OCI-LY1 (cell line): ENCODE measurements around the gene CARMIL1.

ENCODE experiments used
- H2AFZ ChIP-seq: fragments of 200-600 bp; sonication (generic), shearing (Covaris generic); 2 replicates; pipeline ENCODE4 v1.6.0; 2014; ENCODE audit warnings: antibody characterized with exemption, mild to moderate bottlenecking, low read length
- H3F3A ChIP-seq: fragments of 200-600 bp; sonication (generic), shearing (Covaris generic); 2 replicates; pipeline ENCODE4 v1.6.0; 2014; ENCODE audit warnings: mild to moderate bottlenecking, antibody characterized with exemption, low read length, moderate library complexity; ENCODE audit not compliant: insufficient read depth
- H3K27ac ChIP-seq: fragments of 200-600 bp; sonication (generic); 2 replicates; pipeline ENCODE4 v1.5.1; 2014; ENCODE audit warnings: low read length, mixed run types, mild to moderate bottlenecking, low read depth; ENCODE audit not compliant: poor library complexity, severe bottlenecking
- H3K27me3 ChIP-seq: fragments of 200-600 bp; sonication (generic); 2 replicates; pipeline ENCODE4 v1.6.0; 2014; ENCODE audit warnings: antibody characterized with exemption, mild to moderate bottlenecking, low read length, moderate library complexity; ENCODE audit not compliant: insufficient read depth
- H3K36me3 ChIP-seq: fragments of 200-600 bp; sonication (generic); 2 replicates; pipeline ENCODE4 v1.6.1; 2014; ENCODE audit warnings: mild to moderate bottlenecking, antibody characterized with exemption, low read length, moderate library complexity, mixed read lengths; ENCODE audit not compliant: insufficient read depth
- H3K4me1 ChIP-seq: fragments of 200-600 bp; sonication (generic); 2 replicates; pipeline ENCODE4 v1.5.1; 2014; ENCODE audit warnings: mild to moderate bottlenecking, low read length, moderate library complexity; ENCODE audit not compliant: insufficient read depth, severe bottlenecking
- H3K4me2 ChIP-seq: fragments of 200-600 bp; sonication (generic), shearing (Covaris generic); 2 replicates; pipeline ENCODE4 v1.6.1; 2014; ENCODE audit warnings: low read length
- H3K4me3 ChIP-seq: fragments of 200-600 bp; sonication (generic); 2 replicates; pipeline ENCODE4 v1.5.1; 2014; ENCODE audit warnings: low read length, low read depth, mild to moderate bottlenecking, mixed read lengths; ENCODE audit not compliant: poor library complexity, severe bottlenecking
- H3K79me2 ChIP-seq: fragments of 200-600 bp; shearing (Covaris generic); 2 replicates; pipeline ENCODE4 v1.6.1; 2016; ENCODE audit warnings: mixed run types, low read length, mixed read lengths; ENCODE audit not compliant: insufficient read depth
- H3K9ac ChIP-seq: fragments of 200-600 bp; sonication (generic), shearing (Covaris generic); 2 replicates; pipeline ENCODE4 v1.6.1; 2014; ENCODE audit warnings: mild to moderate bottlenecking, low read length, mixed read lengths
- H3K9me2 ChIP-seq: fragments of 200-600 bp; sonication (generic), shearing (Covaris generic); 2 replicates; pipeline ENCODE4 v1.6.1; 2014; ENCODE audit warnings: low read depth, mild to moderate bottlenecking, low read length, mixed read lengths
- H3K9me3 ChIP-seq: fragments of 200-600 bp; shearing (Covaris generic); 2 replicates; pipeline ENCODE4 v1.6.1; 2014; ENCODE audit warnings: low read length, mixed read lengths
- H4K20me1 ChIP-seq: fragments of 200-600 bp; sonication (generic), shearing (Covaris generic); 2 replicates; pipeline ENCODE4 v1.6.0; 2016; ENCODE audit warnings: mild to moderate bottlenecking, low read length; ENCODE audit not compliant: insufficient read depth
- EZH2 ChIP-seq: fragments of 200-600 bp; sonication (generic), shearing (Covaris generic); IDR thresholded peaks from 2 replicates; pipeline ENCODE4 v1.8.0; 2017; ENCODE audit warnings: borderline replicate concordance, mixed run types, mild to moderate bottlenecking, antibody characterized with exemption, low read length, moderate library complexity, mixed read lengths
- TF ChIP-seq, protein P1 (sequence below): fragments of 200-600 bp; sonication (generic), shearing (Covaris generic); IDR thresholded peaks from 2 replicates; pipeline ENCODE4 v1.5.1; 2017; ENCODE audit warnings: mild to moderate bottlenecking, antibody characterized with exemption, low read length, moderate library complexity, mixed read lengths

The CARMIL1 gene

DNA sequence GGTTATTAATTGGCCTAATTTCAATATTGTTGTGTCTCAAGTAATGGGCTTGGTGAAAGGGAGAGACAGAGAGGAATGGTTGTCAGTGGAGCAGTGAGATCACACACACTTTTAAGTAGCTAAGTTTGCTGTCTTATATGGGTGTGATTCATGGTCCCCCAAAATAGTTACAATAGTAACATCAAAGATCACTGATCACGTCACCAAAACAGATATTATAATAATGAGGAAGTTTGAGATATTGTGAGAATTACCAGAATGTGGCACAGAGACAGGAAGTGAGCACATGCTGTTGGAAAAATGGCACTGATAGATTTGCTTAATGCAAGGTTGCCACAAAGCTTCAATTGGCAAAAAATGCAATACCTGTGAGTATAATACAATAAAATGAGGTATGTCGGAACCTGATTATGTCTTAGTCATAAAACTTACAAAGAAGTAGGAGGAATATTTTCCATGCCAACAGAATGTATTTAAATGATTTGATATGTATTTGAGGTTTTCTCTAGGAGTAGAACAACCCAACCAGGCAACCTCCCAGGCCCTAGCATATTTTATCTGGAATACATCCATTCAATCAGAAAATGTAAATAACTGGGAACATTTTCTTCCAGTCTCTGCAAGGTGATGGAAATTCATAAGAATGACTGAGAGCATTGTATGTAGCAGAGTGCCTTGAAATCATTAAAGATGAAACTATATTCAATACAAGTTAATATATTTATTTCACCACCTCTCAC is 167.8 kb downstream of the CARMIL1 start:
- H3K4me1 ChIP-seq: peaks cover 29% of the 10 kb centered on the region
- peaks cover 27% of the 10 kb centered on the region for H3K36me3 ChIP-seq
- no peak overlapping the region for H3K4me2 ChIP-seq
- no peaks in the 10 kb centered on the region for H3K9me3 ChIP-seq
- H3K9ac ChIP-seq: no peak overlapping the region
- no peaks in the 10 kb centered on the region for H4K20me1 ChIP-seq
- no peaks in the 10 kb centered on the region for H3K27me3 ChIP-seq
- no peak overlapping the region for H2AFZ ChIP-seq
- H3K79me2 ChIP-seq: no peaks in the 10 kb centered on the region
- no peaks in the 10 kb centered on the region for H3K9me2 ChIP-seq
- TF ChIP-seq EZH2: no peak
- TF ChIP-seq, protein P1, sequence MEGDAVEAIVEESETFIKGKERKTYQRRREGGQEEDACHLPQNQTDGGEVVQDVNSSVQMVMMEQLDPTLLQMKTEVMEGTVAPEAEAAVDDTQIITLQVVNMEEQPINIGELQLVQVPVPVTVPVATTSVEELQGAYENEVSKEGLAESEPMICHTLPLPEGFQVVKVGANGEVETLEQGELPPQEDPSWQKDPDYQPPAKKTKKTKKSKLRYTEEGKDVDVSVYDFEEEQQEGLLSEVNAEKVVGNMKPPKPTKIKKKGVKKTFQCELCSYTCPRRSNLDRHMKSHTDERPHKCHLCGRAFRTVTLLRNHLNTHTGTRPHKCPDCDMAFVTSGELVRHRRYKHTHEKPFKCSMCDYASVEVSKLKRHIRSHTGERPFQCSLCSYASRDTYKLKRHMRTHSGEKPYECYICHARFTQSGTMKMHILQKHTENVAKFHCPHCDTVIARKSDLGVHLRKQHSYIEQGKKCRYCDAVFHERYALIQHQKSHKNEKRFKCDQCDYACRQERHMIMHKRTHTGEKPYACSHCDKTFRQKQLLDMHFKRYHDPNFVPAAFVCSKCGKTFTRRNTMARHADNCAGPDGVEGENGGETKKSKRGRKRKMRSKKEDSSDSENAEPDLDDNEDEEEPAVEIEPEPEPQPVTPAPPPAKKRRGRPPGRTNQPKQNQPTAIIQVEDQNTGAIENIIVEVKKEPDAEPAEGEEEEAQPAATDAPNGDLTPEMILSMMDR: no peak
- H3K27ac ChIP-seq: no peak overlapping the region
- no peaks in the 10 kb centered on the region for H3F3A ChIP-seq
- H3K4me3 ChIP-seq: no peak overlapping the region

DNA sequence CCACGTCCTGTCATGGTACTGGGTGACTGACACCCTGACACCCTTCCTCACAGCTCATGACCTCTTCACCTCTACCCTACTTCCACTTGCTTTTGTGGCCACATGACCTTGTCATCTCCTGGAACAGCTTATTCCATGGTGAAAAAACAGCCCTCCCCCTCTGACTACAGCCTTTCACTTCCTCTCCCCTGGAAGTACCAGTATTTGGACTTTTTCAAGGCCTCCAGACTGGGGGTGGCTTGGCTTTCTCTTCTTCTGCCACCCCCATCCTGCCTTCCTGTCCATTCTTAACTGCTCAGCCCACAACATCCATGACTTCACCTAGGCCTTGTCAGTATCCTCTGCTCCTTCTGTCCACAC is 168.4 kb downstream of the CARMIL1 start:
- Histone ChIP-seq H3K9me3 (no peaks in the 10 kb centered on the region), H3K9ac (no peak overlapping the region), H3K4me2 (no peak overlapping the region), H2AFZ (no peak overlapping the region), H3K27ac (no peak overlapping the region), H3K4me3 (no peak overlapping the region), H3K4me1 (peaks cover 24% of the 10 kb centered on the region), H3F3A (no peaks in the 10 kb centered on the region), H3K36me3 (peaks cover 27% of the 10 kb centered on the region), H3K27me3 (no peaks in the 10 kb centered on the region), H4K20me1 (no peaks in the 10 kb centered on the region), H3K9me2 (no peaks in the 10 kb centered on the region), H3K79me2 (no peaks in the 10 kb centered on the region)
- TF ChIP-seq, protein P1: no peak
- TF ChIP-seq EZH2: no peak

- Histone ChIP-seq H3K4me2 (no peak overlapping the region), H3K4me1 (peaks cover 14% of the 10 kb centered on the region), H3K9me3 (no peaks in the 10 kb centered on the region), H3K4me3 (no peak overlapping the region), H4K20me1 (no peaks in the 10 kb centered on the region), H3K27ac (peak overlapping the region; percentile 6), H3K9ac (no peak overlapping the region), H3K36me3 (peaks cover 27% of the 10 kb centered on the region), H2AFZ (no peak overlapping the region), H3K27me3 (no peaks in the 10 kb centered on the region), H3K9me2 (no peaks in the 10 kb centered on the region), H3K79me2 (no peaks in the 10 kb centered on the region), H3F3A (no peaks in the 10 kb centered on the region)
- TF ChIP-seq EZH2: no peak
- TF ChIP-seq, protein P1: no peak
Measured at GRCh38 chr6:25448965-25449538, 169.9 kb downstream of the CARMIL1 start.
